Large intestine (tissue), 3 donors: ENCODE results near the gene MCAM. TPM values are rescaled to one million over a fixed set of nuclear protein-coding genes. Genes with fewer than 3 reads are reported as not detected.

Source experiments
- DNase-seq, 2 donors: peaks; one replicate each; pipeline versions ENCODE4 v3.0.0 to v3.0.0-alpha.2; 2013
- H3K27ac ChIP-seq: one replicate; pipeline ENCODE4 v1.5.1; 2013; ENCODE audit warnings: low read length
- H3K27me3 ChIP-seq: 2 replicates; pipeline ENCODE4 v1.6.1; 2013; ENCODE audit warnings: low read length; ENCODE audit not compliant: control insufficient read depth, insufficient read depth
- H3K36me3 ChIP-seq: 2 replicates; pipeline ENCODE4 v1.6.1; 2013; ENCODE audit warnings: low read length; ENCODE audit not compliant: control insufficient read depth, insufficient read depth
- H3K4me1 ChIP-seq: one replicate; pipeline ENCODE4 v1.6.1; 2013; ENCODE audit warnings: low read length; ENCODE audit not compliant: control insufficient read depth, insufficient read depth
- H3K4me3 ChIP-seq: one replicate; pipeline ENCODE4 v1.5.1; 2013; ENCODE audit warnings: low read length
- H3K9me3 ChIP-seq: one replicate; pipeline ENCODE4 v1.6.1; 2013; ENCODE audit warnings: mild to moderate bottlenecking, low read depth, low read length, moderate library complexity; ENCODE audit not compliant: control insufficient read depth
- WGBS: methylation state at CpG from one replicate; pipeline ENCODE4 v1.1.5; 2013; ENCODE audit warnings: low lambda C conversion rate; ENCODE audit not compliant: insufficient coverage; 5-methylcytosine and 5-hydroxymethylcytosine counted together
- polyA plus RNA-seq: library from polyadenylated mRNA; unstranded; fragments of 120-200 nt; gene quantifications from one replicate; pipeline ENCODE4 v1.2.1, GENCODE V29; 2013

Gene MCAM
- polyA plus RNA-seq, 1 donor: 50.4 TPM

DNA sequence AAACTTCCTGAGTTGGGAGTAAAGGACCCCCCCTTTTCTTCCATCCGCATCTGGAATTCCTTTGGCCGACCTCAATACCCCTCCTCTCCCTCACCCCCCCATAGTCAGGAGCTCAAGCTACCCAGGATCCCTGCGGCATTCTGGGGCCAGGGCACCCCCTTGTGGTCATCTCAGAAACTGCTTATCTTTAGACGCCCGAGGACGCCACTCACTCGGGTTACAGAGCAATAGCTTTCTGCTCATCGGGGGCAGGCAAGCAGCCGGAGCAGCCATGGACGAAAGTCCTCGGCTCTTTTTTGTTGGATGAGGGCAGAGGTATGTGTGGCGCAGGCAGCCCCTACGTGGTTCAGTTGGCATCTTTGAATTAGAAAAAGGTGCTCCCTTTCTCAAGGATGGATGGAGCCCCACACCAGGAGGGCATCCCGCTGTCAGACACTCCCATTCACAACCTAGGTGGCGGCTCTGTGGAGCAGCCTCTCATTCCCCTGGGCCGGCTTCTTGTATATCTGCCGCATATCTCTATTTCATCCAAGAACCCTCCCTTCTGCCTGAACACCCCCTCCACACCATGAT is 21.5 kb upstream of the MCAM start:
- H3K27ac ChIP-seq: peak overlapping the region; percentile 67
- no peaks in the 10 kb centered on the region for H3K9me3 ChIP-seq
- peaks cover 24% of the 10 kb centered on the region for H3K27me3 ChIP-seq
- WGBS: 30% methylated on average over 2 of the region's 17 CpGs
- peaks cover 13% of the 10 kb centered on the region for H3K36me3 ChIP-seq
- peak in 1 of 2 donors; percentile 81 for DNase-seq
- H3K4me1 ChIP-seq: peaks cover 48% of the 10 kb centered on the region
- H3K4me3 ChIP-seq: peak overlapping the region; percentile 46

DNA sequence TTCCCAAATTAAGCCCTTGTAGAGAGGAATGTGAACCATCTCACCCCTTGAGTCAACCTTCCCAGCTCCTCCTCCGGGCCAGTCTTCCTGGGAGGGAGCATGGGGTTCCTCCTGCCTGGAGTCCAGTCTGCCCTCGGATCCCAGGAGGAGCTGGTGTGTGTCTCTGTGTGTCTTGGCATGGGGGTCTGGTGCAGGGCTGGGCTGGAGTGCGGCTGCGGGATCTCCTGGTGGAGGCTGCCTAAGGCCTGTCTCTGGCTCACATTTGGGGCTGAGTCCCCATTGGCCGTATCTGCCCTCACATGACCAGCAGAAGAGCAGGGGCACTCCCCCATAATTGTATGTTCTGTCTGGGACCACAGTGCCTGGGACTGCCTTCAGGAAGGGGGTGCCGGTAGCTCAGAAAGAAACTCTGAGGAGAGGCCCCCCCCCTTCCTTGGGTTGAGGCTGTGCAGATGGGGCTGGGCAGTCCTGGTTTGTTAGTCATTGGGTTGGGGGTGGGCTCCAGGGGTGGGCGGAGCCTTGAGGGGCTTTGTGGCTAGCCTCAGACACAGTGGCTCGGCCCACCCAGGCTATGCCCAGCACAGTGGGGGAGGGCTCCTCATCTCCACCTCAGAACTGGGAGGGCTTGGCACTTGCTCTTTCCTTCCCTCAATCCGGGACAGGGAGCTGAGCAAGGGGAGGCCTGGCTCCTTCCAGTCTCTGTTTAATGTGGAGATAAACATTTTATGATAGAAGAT is 20.8 kb upstream of the MCAM start:
- peak; percentile 65 to 82 for DNase-seq
- no CpG with 5 or more reads among the region's 9 CpGs for WGBS
- H3K4me1 ChIP-seq: peaks cover 48% of the 10 kb centered on the region
- peaks cover 13% of the 10 kb centered on the region for H3K36me3 ChIP-seq
- peaks cover 23% of the 10 kb centered on the region for H3K27me3 ChIP-seq
- peak overlapping the region; percentile 67 for H3K27ac ChIP-seq
- H3K4me3 ChIP-seq: no peak overlapping the region
- no peaks in the 10 kb centered on the region for H3K9me3 ChIP-seq

DNA sequence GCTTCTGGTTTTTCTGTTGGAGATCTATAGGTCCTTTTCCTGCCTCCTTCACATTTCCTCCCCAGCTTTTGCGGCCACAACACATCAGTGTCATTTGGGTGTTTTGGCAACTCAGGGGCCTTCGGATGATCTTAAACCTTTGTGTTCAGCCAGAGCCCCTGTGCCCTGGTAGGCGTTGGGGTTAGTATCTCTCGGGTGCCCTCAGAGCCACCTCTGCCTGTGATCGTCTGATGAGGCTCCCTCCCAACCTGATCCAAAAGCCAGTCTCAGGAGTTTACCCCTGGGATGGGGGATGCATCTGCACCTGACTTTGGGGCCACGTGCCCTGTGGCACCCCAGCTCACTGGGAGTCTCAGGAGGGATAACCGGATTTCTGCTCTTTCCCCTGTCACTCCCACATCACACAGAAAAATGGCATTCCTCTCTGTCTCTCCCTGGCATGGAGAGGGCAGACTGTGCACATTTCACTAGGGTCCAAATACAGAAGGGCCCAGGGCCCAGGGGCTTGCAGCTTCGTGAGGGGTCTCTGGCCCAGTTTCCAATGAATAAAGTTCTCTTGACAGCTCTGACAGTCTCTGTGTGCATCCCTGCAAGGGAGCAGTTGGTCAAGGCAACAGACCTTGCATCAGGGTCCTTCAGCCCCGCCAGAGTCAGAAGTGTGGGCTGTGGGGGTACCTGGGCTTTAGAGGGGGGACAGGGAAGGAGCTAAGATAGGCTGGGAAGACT is 20.0 kb upstream of the MCAM start:
- DNase-seq: no peak
- peaks cover 21% of the 10 kb centered on the region for H3K27me3 ChIP-seq
- no peak overlapping the region for H3K4me3 ChIP-seq
- peak overlapping the region; percentile 67 for H3K27ac ChIP-seq
- peaks cover 48% of the 10 kb centered on the region for H3K4me1 ChIP-seq
- H3K9me3 ChIP-seq: no peaks in the 10 kb centered on the region
- WGBS: 80% methylated on average over 1 of the region's 9 CpGs
- peaks cover 13% of the 10 kb centered on the region for H3K36me3 ChIP-seq

DNA sequence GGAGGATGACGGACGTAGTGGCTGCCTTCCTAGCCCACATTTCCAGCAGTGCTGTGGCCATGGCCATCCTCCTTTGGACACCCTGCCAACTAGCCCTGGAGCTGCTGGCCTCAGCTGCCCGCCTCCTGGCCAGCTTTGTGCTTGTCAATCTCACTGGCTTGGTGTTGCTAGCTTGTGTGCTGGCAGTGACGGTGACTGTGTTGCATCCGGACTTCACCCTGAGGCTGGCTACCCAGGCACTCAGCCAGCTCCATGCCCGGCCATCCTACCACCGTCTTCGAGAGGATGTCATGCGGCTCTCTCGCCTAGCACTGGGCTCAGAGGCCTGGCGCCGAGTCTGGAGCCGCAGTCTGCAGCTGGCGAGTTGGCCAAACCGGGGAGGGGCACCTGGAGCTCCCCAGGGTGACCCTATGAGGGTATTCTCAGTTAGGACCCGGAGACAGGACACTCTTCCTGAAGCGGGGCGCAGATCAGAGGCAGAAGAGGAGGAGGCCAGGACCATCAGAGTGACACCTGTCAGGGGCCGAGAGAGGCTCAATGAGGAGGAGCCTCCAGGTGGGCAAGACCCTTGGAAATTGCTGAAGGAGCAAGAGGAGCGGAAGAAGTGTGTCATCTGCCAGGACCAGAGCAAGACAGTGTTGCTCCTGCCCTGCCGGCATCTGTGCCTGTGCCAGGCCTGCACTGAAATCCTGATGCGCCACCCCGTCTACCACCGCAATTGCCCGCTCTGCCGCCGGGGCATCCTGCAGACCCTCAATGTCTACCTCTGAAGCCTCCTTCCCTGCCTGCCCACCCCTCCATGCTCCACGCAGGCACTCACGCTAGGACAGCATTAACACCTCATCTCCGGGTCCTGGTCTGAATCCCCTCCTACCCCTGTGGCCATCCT is 19.0 kb upstream of the MCAM start:
- no peak overlapping the region for H3K27ac ChIP-seq
- H3K9me3 ChIP-seq: no peaks in the 10 kb centered on the region
- WGBS: no CpG with 5 or more reads among the region's 30 CpGs
- H3K27me3 ChIP-seq: peaks cover 15% of the 10 kb centered on the region
- no peak for DNase-seq
- H3K4me3 ChIP-seq: peak overlapping the region; percentile 94
- peaks cover 13% of the 10 kb centered on the region for H3K36me3 ChIP-seq
- peaks cover 41% of the 10 kb centered on the region for H3K4me1 ChIP-seq

DNA sequence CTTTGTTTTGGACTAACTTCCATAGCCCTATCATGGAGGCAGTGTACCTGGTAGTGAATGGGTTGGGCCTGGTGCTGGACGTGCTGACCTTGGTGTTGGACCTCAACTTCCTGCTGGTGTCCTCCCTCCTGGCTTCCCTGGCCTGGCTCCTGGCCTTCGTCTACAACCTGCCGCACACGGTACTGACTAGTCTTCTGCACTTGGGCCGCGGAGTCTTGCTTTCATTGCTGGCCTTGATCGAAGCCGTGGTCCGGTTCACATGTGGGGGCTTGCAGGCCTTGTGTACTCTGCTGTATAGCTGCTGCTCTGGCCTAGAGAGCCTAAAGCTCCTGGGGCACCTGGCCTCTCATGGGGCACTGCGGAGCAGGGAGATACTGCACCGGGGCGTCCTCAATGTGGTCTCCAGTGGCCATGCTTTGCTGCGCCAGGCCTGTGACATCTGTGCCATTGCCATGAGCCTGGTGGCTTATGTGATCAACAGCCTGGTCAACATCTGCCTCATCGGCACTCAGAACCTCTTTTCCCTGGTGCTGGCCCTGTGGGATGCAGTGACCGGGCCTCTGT is 18.2 kb upstream of the MCAM start:
- Histone ChIP-seq H3K36me3 (peaks cover 13% of the 10 kb centered on the region), H3K27ac (no peak overlapping the region), H3K9me3 (no peaks in the 10 kb centered on the region), H3K27me3 (peaks cover 8% of the 10 kb centered on the region), H3K4me1 (peaks cover 33% of the 10 kb centered on the region), H3K4me3 (peak overlapping the region; percentile 94)
- DNase-seq: no peak
- WGBS: no CpG with 5 or more reads among the region's 15 CpGs

DNA sequence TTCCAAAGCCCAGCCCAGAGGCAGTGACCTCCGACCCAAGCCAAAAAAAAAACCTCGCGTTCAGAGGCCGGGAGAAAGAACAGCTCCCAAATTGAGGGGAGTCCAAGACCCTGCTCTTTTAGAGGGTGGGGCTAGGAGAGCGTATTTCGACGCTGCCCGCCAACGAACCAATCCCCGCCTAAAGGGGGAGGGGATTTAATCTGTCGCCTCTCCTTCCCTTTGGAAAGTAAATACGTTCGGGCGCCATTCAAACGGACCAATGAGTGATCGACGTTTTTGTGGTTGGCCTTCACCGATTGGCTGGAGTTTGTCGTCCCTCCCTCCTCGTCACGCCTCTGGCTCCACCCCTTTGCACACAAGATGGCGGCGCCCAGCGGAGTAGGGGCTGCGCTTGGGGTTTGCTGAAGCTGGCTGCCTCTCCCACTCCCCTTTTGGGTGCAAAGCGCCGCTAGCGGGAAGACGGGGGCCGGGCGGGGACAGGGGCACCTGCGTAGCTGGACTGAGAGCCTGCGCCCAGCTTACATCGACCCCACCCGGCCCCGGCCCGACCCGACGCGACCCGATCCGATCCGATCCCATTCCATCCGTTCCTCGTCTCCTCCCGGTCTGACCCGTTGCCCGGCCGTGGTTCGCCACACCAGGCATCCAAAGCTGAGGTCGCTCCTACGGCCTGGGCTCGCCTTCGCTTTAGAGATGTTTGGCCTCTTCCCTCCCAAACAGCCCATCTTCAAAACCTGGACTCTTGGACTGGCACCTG is 17.4 kb upstream of the MCAM start, which contains the start of gene RNF26:
Gene RNF26 (plus strand): TSS at position 354 of the 757 bp plus-strand sequence. CDS start 596 bp downstream, outside the sequence.
- Histone ChIP-seq H3K4me1 (peaks cover 30% of the 10 kb centered on the region), H3K27me3 (peaks cover 3% of the 10 kb centered on the region), H3K9me3 (no peaks in the 10 kb centered on the region), H3K27ac (peak within 1 kb of the TSS; percentile 46), H3K36me3 (peaks cover 13% of the 10 kb centered on the region), H3K4me3 (peak within 1 kb of the TSS; percentile 94)
- WGBS: no CpG with 5 or more reads among the region's 54 CpGs
- DNase-seq: peak; percentile 96 to 97

DNA sequence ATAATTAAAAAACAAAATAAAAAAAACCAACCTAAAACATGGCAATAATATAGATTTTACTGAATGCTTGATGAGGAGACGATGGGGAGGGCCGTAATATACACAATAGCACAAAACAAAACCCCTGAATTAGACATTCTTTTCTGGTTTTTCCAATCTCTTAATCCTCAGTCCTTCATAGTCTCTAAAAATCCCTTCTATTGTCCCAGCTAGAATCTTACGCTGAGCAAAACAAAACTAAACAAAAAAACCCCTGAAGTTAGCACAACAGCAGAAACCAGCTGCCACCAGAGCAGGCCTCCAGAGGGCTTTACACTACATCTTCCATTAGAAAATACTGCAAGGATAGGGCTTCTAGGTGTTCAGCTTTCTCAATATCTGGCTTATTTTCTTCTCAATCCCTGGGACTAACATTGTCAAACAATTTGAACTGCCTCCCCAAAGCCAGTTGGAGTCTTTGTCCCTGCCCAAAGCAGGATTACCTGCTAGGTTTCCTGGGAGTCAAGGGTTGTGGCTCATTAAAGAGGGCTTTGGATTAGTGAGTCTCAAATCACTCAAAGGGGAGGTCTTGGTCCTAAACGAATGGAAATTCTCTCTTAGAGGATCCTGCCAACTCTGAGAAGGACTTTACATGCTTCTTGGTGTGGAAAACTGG is 15.3 kb upstream of the MCAM start:
- no peak for DNase-seq
- Histone ChIP-seq H3K36me3 (peaks cover 13% of the 10 kb centered on the region), H3K27ac (no peak overlapping the region), H3K4me1 (peaks cover 16% of the 10 kb centered on the region), H3K4me3 (no peak overlapping the region), H3K27me3 (no peaks in the 10 kb centered on the region), H3K9me3 (no peaks in the 10 kb centered on the region)
- 94% methylated on average over 3 of the region's 4 CpGs for WGBS

DNA sequence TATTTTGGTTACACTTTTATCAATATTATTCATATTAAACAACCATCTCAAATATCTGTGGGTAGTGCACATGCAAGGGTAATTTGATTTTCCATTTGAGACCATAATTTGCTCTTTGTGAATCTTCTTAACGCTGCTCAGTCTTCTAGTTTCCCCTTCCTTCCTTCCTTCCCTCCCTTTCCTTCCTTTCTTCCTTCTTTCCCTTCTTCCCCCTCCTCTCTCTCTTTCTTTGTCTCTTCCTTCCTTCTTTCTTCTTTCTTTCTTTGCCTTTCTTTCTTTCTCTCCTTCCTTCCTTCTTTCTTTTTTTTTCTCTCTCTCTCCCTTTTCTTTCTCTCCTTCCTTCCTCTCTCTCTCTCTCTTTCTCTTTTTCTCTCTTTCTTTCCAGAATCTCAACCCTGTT is 13.3 kb upstream of the MCAM start:
- peaks cover 6% of the 10 kb centered on the region for H3K4me1 ChIP-seq
- H3K4me3 ChIP-seq: no peak overlapping the region
- no peak for DNase-seq
- no peaks in the 10 kb centered on the region for H3K27me3 ChIP-seq
- no peak overlapping the region for H3K27ac ChIP-seq
- WGBS: 67% methylated on average over 1 of the region's 1 CpG
- H3K36me3 ChIP-seq: no peaks in the 10 kb centered on the region
- no peaks in the 10 kb centered on the region for H3K9me3 ChIP-seq

DNA sequence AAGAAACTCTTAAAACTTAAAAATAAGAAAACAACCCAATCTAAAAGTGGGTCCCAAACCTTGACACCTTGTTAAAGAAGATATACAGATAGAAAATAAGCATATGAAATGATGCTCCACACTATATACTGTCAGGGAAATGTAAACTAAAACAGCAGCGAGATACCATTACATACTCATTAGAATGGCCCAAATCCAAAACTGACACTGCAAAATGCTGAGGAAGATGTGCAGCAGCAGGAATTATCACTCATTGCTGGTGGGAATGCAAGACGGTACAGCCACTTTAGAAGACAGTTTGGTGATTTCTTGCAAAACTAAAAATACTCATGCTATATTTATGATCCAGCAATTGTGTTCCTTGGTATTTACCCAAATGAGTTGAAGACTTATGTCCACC is 12.4 kb upstream of the MCAM start:
- Histone ChIP-seq H3K27me3 (no peaks in the 10 kb centered on the region), H3K4me1 (no peaks in the 10 kb centered on the region), H3K9me3 (no peaks in the 10 kb centered on the region), H3K4me3 (no peak overlapping the region), H3K27ac (no peak overlapping the region), H3K36me3 (no peaks in the 10 kb centered on the region)
- no CpG with 5 or more reads among the region's 2 CpGs for WGBS
- no peak for DNase-seq
